ENCODE results near the gene ADARB2. TPM values are rescaled to one million over a fixed set of nuclear protein-coding genes. Genes with fewer than 3 reads are reported as not detected.

ADARB2 gene
- total RNA-seq, 2 donors from 2014 or later: 1.1 to 1.8 TPM

DNA sequence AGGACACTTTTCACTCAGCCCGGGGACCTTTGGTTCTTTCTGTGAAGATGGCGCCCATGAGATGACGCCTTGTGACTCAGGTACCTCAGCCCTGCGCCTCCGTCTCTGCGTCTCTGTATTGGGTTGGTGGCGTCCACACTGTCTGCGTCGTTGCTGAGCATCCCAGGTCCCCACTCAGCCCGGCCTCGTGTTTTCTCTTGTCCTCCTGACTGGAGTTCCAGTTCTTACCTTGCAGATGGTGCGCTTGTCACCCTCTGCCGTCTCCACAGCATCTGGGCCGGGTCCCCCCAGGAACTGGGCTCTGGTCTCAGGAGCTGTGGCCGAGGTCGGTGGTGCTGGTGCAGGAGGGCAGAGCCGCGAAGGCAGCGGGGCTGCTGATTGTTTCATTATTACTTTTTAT lies 530.7 kb downstream of the ADARB2 start:
- no peak overlapping the region for H3K27ac ChIP-seq (ENCODE audit: low read depth, low read length)
- 96 to 98% methylated on average over 11 to 16 of the region's 19 CpGs for WGBS, 2 experiments (ENCODE audit: insufficient coverage in 1 of 2, insufficient read length in 1 of 2)

DNA sequence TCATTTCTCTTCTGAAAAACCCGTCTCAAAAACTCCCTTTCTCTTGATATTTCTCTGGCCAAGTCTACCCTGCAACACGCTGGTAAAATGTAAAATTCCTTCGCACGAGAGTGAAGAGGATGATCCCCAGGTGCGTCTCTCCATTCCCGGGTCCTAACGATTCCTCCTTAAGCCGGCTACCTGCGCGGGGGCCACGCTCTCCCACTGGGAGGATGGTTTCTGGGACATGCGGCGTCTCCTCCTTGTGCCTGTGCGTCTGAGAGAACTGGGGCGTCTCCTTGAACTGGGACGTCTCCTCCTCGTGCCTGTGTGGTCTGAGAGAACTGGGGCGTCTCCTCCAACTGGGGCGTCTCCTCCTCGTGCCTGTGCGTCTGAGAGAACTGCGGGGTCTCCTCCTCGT lies 531.2 kb downstream of the ADARB2 start:
- H3K36me3 ChIP-seq (ENCODE audit: control insufficient read depth, insufficient read depth, low read length): no peaks in the 10 kb centered on the region
- Mint-ChIP-seq H3K9me3 (no peaks in the 10 kb centered on the region), H3K27ac (no peak overlapping the region), H3K4me3 (no peak overlapping the region), H3K36me3 (ENCODE audit: low read depth) (no peaks in the 10 kb centered on the region), H3K27me3 (ENCODE audit: insufficient read depth) (no peaks in the 10 kb centered on the region), H3K4me1 (no peaks in the 10 kb centered on the region)
- 83 to 90% methylated on average over 23 of the region's 23 CpGs for WGBS, 2 experiments (ENCODE audit: insufficient coverage in 1 of 2, insufficient read length in 1 of 2)
- H3K27me3 ChIP-seq (ENCODE audit: control insufficient read depth, insufficient read depth, low read length, poor library complexity, severe bottlenecking): no peaks in the 10 kb centered on the region
- H3K27ac ChIP-seq (ENCODE audit: low read depth, low read length): no peak overlapping the region
- H3K9me3 ChIP-seq (ENCODE audit: control insufficient read depth, low read length): no peaks in the 10 kb centered on the region
- no peaks in the 10 kb centered on the region for H3K4me1 ChIP-seq (ENCODE audit: control insufficient read depth, insufficient read depth, low read length)
- no peak overlapping the region for H3K4me3 ChIP-seq (ENCODE audit: low read length)
- DNase-seq: no peak
- no peak overlapping the region for H3K9ac ChIP-seq (ENCODE audit: extremely low read depth, low read length, poor library complexity, severe bottlenecking)
- TF ChIP-seq, protein P1, sequence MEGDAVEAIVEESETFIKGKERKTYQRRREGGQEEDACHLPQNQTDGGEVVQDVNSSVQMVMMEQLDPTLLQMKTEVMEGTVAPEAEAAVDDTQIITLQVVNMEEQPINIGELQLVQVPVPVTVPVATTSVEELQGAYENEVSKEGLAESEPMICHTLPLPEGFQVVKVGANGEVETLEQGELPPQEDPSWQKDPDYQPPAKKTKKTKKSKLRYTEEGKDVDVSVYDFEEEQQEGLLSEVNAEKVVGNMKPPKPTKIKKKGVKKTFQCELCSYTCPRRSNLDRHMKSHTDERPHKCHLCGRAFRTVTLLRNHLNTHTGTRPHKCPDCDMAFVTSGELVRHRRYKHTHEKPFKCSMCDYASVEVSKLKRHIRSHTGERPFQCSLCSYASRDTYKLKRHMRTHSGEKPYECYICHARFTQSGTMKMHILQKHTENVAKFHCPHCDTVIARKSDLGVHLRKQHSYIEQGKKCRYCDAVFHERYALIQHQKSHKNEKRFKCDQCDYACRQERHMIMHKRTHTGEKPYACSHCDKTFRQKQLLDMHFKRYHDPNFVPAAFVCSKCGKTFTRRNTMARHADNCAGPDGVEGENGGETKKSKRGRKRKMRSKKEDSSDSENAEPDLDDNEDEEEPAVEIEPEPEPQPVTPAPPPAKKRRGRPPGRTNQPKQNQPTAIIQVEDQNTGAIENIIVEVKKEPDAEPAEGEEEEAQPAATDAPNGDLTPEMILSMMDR (conservative IDR thresholded peaks at IDR 0.05): no peak

More for the DNA sequence above, 530.7 kb downstream of the ADARB2 start:
- no peak for DNase-seq
- no peak overlapping the region for H3K4me3 ChIP-seq (ENCODE audit: low read length)
- no peaks in the 10 kb centered on the region for H3K9me3 Mint-ChIP-seq
- H3K27me3 ChIP-seq (ENCODE audit: control insufficient read depth, insufficient read depth, low read length, poor library complexity, severe bottlenecking): no peaks in the 10 kb centered on the region
- no peaks in the 10 kb centered on the region for H3K27me3 Mint-ChIP-seq (ENCODE audit: insufficient read depth)
- no peaks in the 10 kb centered on the region for H3K9me3 ChIP-seq (ENCODE audit: control insufficient read depth, low read length)
- H3K36me3 ChIP-seq (ENCODE audit: control insufficient read depth, insufficient read depth, low read length): no peaks in the 10 kb centered on the region
- no peaks in the 10 kb centered on the region for H3K36me3 Mint-ChIP-seq (ENCODE audit: low read depth)
- H3K4me1 Mint-ChIP-seq: no peaks in the 10 kb centered on the region
- H3K4me1 ChIP-seq (ENCODE audit: control insufficient read depth, insufficient read depth, low read length): no peaks in the 10 kb centered on the region
- TF ChIP-seq, protein P1 (conservative IDR thresholded peaks at IDR 0.05): no peak
- H3K4me3 Mint-ChIP-seq: no peak overlapping the region
- H3K9ac ChIP-seq (ENCODE audit: extremely low read depth, low read length, poor library complexity, severe bottlenecking): no peak overlapping the region
- H3K27ac Mint-ChIP-seq: no peak overlapping the region

DNA sequence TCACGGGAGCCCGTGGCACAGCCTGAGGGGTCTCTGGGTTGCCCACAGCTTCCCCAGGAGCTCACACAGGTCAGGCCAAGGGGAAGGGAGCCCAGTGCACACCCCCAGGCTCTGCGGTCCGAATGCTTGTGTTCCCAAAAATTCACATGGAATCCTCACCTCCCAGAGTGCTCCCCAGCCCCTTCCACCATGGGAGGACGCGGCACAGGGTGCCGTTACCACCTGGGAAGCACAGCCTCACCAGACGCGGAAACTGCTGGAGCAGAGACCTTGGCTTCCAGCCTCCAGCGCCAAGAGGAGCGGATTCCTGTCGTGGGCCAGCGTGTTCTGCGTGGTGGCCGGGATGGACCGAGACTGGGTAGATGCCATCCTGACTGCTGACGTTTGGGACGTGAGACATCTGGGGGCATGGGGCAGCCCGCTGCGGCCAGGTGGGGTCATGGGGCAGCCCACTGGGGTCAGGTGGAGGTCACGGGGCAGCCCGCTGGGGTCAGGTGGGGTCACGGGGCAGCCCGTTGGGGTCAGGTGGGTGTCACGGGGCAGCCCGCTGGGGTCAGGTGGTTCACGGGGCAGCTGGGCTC lies 531.8 kb downstream of the ADARB2 start:
- Mint-ChIP-seq H3K27me3 (ENCODE audit: insufficient read depth) (no peaks in the 10 kb centered on the region), H3K36me3 (ENCODE audit: low read depth) (no peaks in the 10 kb centered on the region), H3K9me3 (no peaks in the 10 kb centered on the region), H3K4me3 (no peak overlapping the region), H3K4me1 (peaks cover 3% of the 10 kb centered on the region), H3K27ac (no peak overlapping the region)
- Histone ChIP-seq H3K36me3 (ENCODE audit: control insufficient read depth, insufficient read depth, low read length) (no peaks in the 10 kb centered on the region), H3K9me3 (ENCODE audit: control insufficient read depth, low read length) (no peaks in the 10 kb centered on the region), H3K27me3 (ENCODE audit: control insufficient read depth, insufficient read depth, low read length, poor library complexity, severe bottlenecking) (no peaks in the 10 kb centered on the region), H3K4me1 (ENCODE audit: control insufficient read depth, insufficient read depth, low read length) (no peaks in the 10 kb centered on the region), H3K27ac (ENCODE audit: low read depth, low read length) (no peak overlapping the region), H3K9ac (ENCODE audit: extremely low read depth, low read length, poor library complexity, severe bottlenecking) (no peak overlapping the region), H3K4me3 (ENCODE audit: low read length) (no peak overlapping the region)
- TF ChIP-seq, protein P1 (conservative IDR thresholded peaks at IDR 0.05): no peak
- no peak for DNase-seq
- WGBS, 2 experiments (ENCODE audit: insufficient coverage in 1 of 2, insufficient read length in 1 of 2): 90 to 96% methylated on average over 14 to 27 of the region's 27 CpGs
